Heart right ventricle (tissue), 16 donors: ENCODE measurements around the gene TOR1B. TPM values are rescaled to one million over a fixed set of nuclear protein-coding genes. Genes with fewer than 3 reads are reported as not detected.

Experiments used
- ATAC-seq, 8 donors: fragments of 200-7000 bp; cut with Tn5 transposase; one replicate each; pipeline ENCODE4 v1.9.1; 2020; ENCODE audit warnings: mild to moderate bottlenecking in 8 of 8, moderate library complexity in 8 of 8, moderate number of reproducible peaks in 1 of 8
- DNase-seq, 2 donors: peaks; one replicate each; pipeline ENCODE4 v3.0.0-alpha.2; 2020
- H3K27ac ChIP-seq, 10 donors: fragments of 200-600 bp; sonication (generic) in 2 of 10; one replicate each; pipeline versions ENCODE4 v1.5.0 to v1.8.0; 2020 to 2022; ENCODE audit warnings: mild to moderate bottlenecking in 3 of 10
- H3K27me3 ChIP-seq, 7 donors: fragments of 200-600 bp; one replicate each; pipeline ENCODE4 v1.8.0; 2021 to 2022; ENCODE audit warnings: mild to moderate bottlenecking in 2 of 7
- H3K36me3 ChIP-seq, 9 donors: fragments of 200-600 bp; sonication (generic) in 1 of 9; one replicate each; pipeline versions ENCODE4 v1.5.0 to v1.8.0; 2020 to 2022; ENCODE audit warnings: mild to moderate bottlenecking in 2 of 9
- H3K4me1 ChIP-seq, 9 donors: fragments of 200-600 bp; sonication (generic) in 1 of 9; one replicate each; pipeline versions ENCODE4 v1.5.0 to v1.8.0; 2020 to 2022; ENCODE audit warnings: mild to moderate bottlenecking in 4 of 9
- H3K4me3 ChIP-seq, 10 donors: fragments of 200-600 bp; sonication (generic) in 2 of 10; one replicate each; pipeline versions ENCODE4 v1.5.0 to v1.8.0; 2020 to 2022; ENCODE audit warnings: mild to moderate bottlenecking in 7 of 10, moderate library complexity in 2 of 10
- H3K9me3 ChIP-seq, 11 donors: fragments of 200-600 bp in 10 of 11; sonication (generic) in 2 of 11; one replicate each; pipeline versions ENCODE4 v1.5.0 to v1.8.0; 2013 to 2022; ENCODE audit warnings: mild to moderate bottlenecking in 2 of 11, control low read depth in 1 of 11, moderate library complexity in 1 of 11
- CTCF ChIP-seq, 9 donors: fragments of 200-600 bp; sonication (generic) in 2 of 9; IDR thresholded peaks; one replicate each; pipeline versions ENCODE4 v1.5.0 to v1.8.0; 2021 to 2022; ENCODE audit warnings: antibody characterized with exemption in 9 of 9, mild to moderate bottlenecking in 5 of 9, moderate library complexity in 1 of 9
- WGBS, 2 donors: extraction: QIAGEN DNeasy Blood & Tissue Kit; methylation state at CpG; one replicate each; pipeline ENCODE4 v1.1.7; 2013; ENCODE audit warnings: inconsistent platforms in 1 of 2; 5-methylcytosine and 5-hydroxymethylcytosine counted together
- intact Hi-C, 10 donors: fragments of 100-400 bp; cut with DNase I; formaldehyde crosslinking; loops; one replicate each; pipeline versions ENCODE4 v1.11.1 to v1.14.2; 2022
- polyA plus RNA-seq, 2 donors: library from polyadenylated mRNA; stranded (reverse); fragments of 200-250 nt; gene quantifications; one replicate each; pipeline ENCODE4 v1.2.3, GENCODE V29; 2013
- total RNA-seq, 10 donors: library from RNA; stranded (reverse); fragmentation: NEBNext Ultra II Directional in 3 of 10; extraction: Animal tissue kit (Norgen Biotek cat#: 25700) in 3 of 10; gene quantifications; one replicate each; pipeline versions ENCODE4 v1.2.1 to v1.2.4, GENCODE V29; 2021 to 2023
- donor health status: Arrhythmogenic right ventricular cardiomyopathy.
- donor health status: ischemic (EF 13 %, LVEDD 7.1; RV severe dilation, severe dysfunction).
- donor health status: healthy with polysubstance abuse.
- donor health status: DM: no; HTN: yes; CAD: no.
- donor health status: DM: no; HTN: no; CAD: no.
- donor health status: ischemic (EF 25% LVEDD 6.9; RV normal size, moderate dysfunction).
- donor health status: ischemic (EF 25% LVEDD 5.7; RV mildly dilated, moderate dysfunction).
- donor health status: healthy.
- donor health status: DM: yes; HTN: yes; CAD: no.
- donor health status: Ischemic cardiomyopathy.
- donor health status: ischemic (EF 35%, LVEDD 5.7; RV mildly dilated, moderate dysfunction).
- donor health status: nonischemic (EF 11% LVEDD 7.7; RV severe dilation, severe dysfunction).
- donor health status: DM: yes; HTN: yes; CAD: no.
- donor health status: PGD.
- donor health status: ischemic (EF 29% LVEDD 5.4; RV normal size, mild dysfunction).
- donor health status: nonischemic (EF 23%, LVEDD 6.1; RV moderate dilation, normal function).

TOR1B gene
- total and polyA plus RNA-seq, 12 donors = 6.4 to 13.8 (median 11.0) TPM

GRCh38 chr9:129849901-129850300, 46.9 kb downstream of the TOR1B start:
- peaks cover 0 to 14% (median 0%) of the 10 kb centered on the region in 9 donors for H3K4me1 ChIP-seq
- H3K4me3 ChIP-seq = no peak overlapping the region
- H3K27ac ChIP-seq = no peak overlapping the region
- no peak for DNase-seq
- peaks cover 0 to 59% (median 19%) of the 10 kb centered on the region in 9 donors for H3K36me3 ChIP-seq
- TF ChIP-seq CTCF (IDR thresholded peaks at IDR 0.05) = no peak
- 68 to 79% methylated on average over 6 of the region's 6 CpGs for WGBS, 2 donors
- no peaks in the 10 kb centered on the region for H3K27me3 ChIP-seq
- H3K9me3 ChIP-seq = no peaks in the 10 kb centered on the region
- intact Hi-C loops = no loop called here
- ATAC-seq = no peak

DNA sequence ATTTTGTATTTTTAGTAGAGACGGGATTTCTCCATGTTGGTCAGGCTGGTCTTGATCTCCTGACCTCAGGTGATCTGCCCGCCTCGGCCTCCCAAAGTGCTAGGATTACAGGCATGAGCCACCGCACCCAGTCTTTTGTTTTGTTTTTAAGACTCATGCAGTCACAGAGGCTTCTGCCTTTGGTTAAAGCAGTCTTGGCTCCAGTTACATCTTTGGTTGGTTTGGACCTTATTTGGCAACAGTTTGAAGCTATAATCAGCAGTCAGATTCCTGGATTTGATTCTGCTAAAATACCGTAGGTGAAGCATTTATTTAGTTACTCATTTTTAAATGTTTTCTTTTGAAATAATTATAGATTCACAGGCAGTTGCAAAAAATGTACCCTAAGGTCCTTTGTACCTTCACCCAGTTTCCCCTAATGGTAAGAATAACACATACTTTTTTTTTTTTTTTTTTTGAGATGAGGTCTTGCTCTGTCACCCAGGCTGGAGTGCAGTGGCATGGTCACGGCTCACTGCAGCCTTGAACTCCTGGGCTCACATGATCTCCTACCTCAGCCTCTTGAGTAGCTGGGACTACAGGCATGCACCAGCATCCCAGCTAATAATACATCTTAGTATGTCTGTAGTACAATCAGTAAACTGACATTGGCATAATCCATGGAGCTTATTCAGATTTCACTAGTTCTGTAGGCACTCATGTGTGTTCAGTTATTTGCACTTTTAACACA, 48.0 kb downstream of the TOR1B start:
- no peak for ATAC-seq
- H3K27ac ChIP-seq = no peak overlapping the region
- H3K4me1 ChIP-seq = peaks cover 0 to 7% (median 0%) of the 10 kb centered on the region in 9 donors

DNA sequence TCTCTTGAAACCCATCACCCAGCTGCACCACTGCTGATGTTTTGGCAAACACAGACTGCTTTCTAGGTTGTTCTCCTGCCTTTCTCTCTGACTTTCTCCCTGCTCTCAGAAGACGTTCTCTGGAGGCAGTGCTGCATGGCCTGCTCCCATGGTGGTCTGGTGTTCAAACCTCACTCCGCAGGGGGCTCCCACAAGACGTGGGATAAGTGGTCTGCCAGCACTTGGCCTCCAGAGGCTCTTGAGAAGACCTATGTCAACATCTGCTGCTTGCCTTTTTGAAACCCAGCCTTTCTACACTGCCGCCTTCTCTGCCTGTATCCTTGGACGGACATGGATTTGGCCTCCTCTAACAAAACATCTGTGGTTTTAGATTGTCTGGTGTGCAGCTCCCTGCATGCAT, 48.8 kb downstream of the TOR1B start:
- Histone ChIP-seq H3K4me1 (peaks cover 0 to 5% (median 0%) of the 10 kb centered on the region in 9 donors), H3K4me3 (no peak overlapping the region), H3K9me3 (no peaks in the 10 kb centered on the region), H3K27ac (no peak overlapping the region), H3K36me3 (peaks cover 3 to 76% (median 26%) of the 10 kb centered on the region in 9 donors), H3K27me3 (no peaks in the 10 kb centered on the region)
- intact Hi-C loops = no loop called here
- no peak for DNase-seq
- no peak for ATAC-seq
- no peak for TF ChIP-seq CTCF (IDR thresholded peaks at IDR 0.05)
- 76 to 80% methylated on average over 5 of the region's 5 CpGs for WGBS, 2 donors

More for the DNA sequence above, 48.0 kb downstream of the TOR1B start:
- no peak overlapping the region for H3K4me3 ChIP-seq
- H3K27me3 ChIP-seq = no peaks in the 10 kb centered on the region
- no peak for TF ChIP-seq CTCF (IDR thresholded peaks at IDR 0.05)
- H3K9me3 ChIP-seq = no peaks in the 10 kb centered on the region
- intact Hi-C loops = no loop called here
- no peak for DNase-seq
- H3K36me3 ChIP-seq = peaks cover 0 to 68% (median 21%) of the 10 kb centered on the region in 9 donors
- WGBS, 2 donors = 89 to 92% methylated on average over 6 of the region's 6 CpGs

- TF ChIP-seq CTCF (IDR thresholded peaks at IDR 0.05) = no peak
- no peak for DNase-seq
- H3K4me1 ChIP-seq = no peaks in the 10 kb centered on the region
- peaks cover 3 to 83% (median 27%) of the 10 kb centered on the region in 9 donors for H3K36me3 ChIP-seq
- H3K27ac ChIP-seq = no peak overlapping the region
- intact Hi-C loops = no loop called here
- ATAC-seq = no peak
- 76 to 84% methylated on average over 5 of the region's 5 CpGs for WGBS, 2 donors
- H3K4me3 ChIP-seq = no peak overlapping the region
- H3K27me3 ChIP-seq = no peaks in the 10 kb centered on the region
- no peaks in the 10 kb centered on the region for H3K9me3 ChIP-seq
Measured at GRCh38 chr9:129852579-129852978, 49.6 kb downstream of the TOR1B start.
